Endothelial cell of umbilical vein (primary cell): ENCODE data around the gene ZNF580. TPM values are rescaled to one million over a fixed set of nuclear protein-coding genes. Genes with fewer than 3 reads are reported as not detected.

Source experiments
- BruUV-seq: library from RNA; stranded (reverse); fragments of 400-500 nt; replicated peaks from 2 replicates; lab custom pipeline; 2021; lab: Mats Ljungman, UMichigan
- CTCF ChIA-PET: fragments of 300-600, 350-600 bp; sonication (Branson Sonifier 250); formaldehyde crosslinking; loops from one replicate; lab custom pipeline; 2021; ENCODE audit warnings: antibody characterized with exemption, inconsistent platforms; lab: Charles Lee
- POLR2A ChIA-PET: fragments of 300-600, 350-600 bp; sonication (Branson Sonifier 250); formaldehyde crosslinking; loops from one replicate; lab custom pipeline; 2021; ENCODE audit warnings: antibody characterized with exemption, inconsistent platforms; lab: Charles Lee
- DNase-seq: peaks from one replicate; pipeline ENCODE4 v3.0.0-alpha.2; 2011; ENCODE audit warnings: low read depth, low spot score
- FAIRE-seq: peaks from 2 replicates; lab custom pipeline; 2011; peaks lifted over from hg19 to GRCh38; lab: Jason Lieb, UNC
- H2AFZ ChIP-seq: 2 replicates; pipeline ENCODE4 v1.6.0; 2012; ENCODE audit warnings: low read depth, low read length, control low read depth, inconsistent platforms
- H3K27ac ChIP-seq: 2 replicates; pipeline ENCODE4 v1.5.1; 2011; ENCODE audit warnings: low read depth, mild to moderate bottlenecking, control low read depth, low read length, moderate library complexity; ENCODE audit not compliant: insufficient read depth
- H3K27me3 ChIP-seq, 2 experiments: 2 replicates each; pipeline versions ENCODE4 v1.6.0 to v1.6.1; 2011; ENCODE audit warnings: low read length in 2 of 2, mixed read lengths in 1 of 2; ENCODE audit not compliant: control insufficient read depth in 2 of 2, insufficient read depth in 2 of 2
- H3K36me3 ChIP-seq, 2 experiments: 2 replicates in 1 of 2; 3 replicates in 1 of 2; pipeline ENCODE4 v1.5.1; 2011; ENCODE audit warnings: low read length in 2 of 2, mild to moderate bottlenecking in 1 of 2, moderate library complexity in 1 of 2; ENCODE audit not compliant: control insufficient read depth in 2 of 2, insufficient read depth in 2 of 2; ENCODE audit errors: extremely low read depth in 1 of 2
- H3K4me1 ChIP-seq: 3 replicates; pipeline ENCODE4 v1.5.1; 2011; ENCODE audit warnings: mild to moderate bottlenecking, low read length; ENCODE audit not compliant: control insufficient read depth, insufficient read depth; ENCODE audit errors: extremely low read depth
- H3K4me2 ChIP-seq: 2 replicates; pipeline ENCODE4 v1.6.1; 2011; ENCODE audit warnings: low read length, control low read depth, mixed read lengths; ENCODE audit not compliant: insufficient read depth
- H3K4me3 ChIP-seq, 3 experiments: fragments of 200-600 bp in 1 of 3; sonication (generic), shearing (Covaris generic) in 1 of 3; replicated peaks in 1 of 3; 2 replicates each; pipeline ENCODE4 v1.5.1; 2011 to 2016; ENCODE audit warnings: control low read depth in 3 of 3, low read length in 3 of 3, mild to moderate bottlenecking in 2 of 3, inconsistent platforms in 1 of 3, low read depth in 1 of 3, moderate library complexity in 1 of 3; ENCODE audit not compliant: insufficient read depth in 1 of 3
- H3K79me2 ChIP-seq: 2 replicates; pipeline ENCODE4 v1.6.0; 2012; ENCODE audit warnings: low read length, inconsistent platforms; ENCODE audit not compliant: control insufficient read depth, insufficient read depth
- H3K9ac ChIP-seq: replicated peaks from 2 replicates; pipeline ENCODE3; 2011; ENCODE audit warnings: low read length, control low read depth; ENCODE audit not compliant: insufficient read depth; ENCODE audit errors: extremely low read depth
- H3K9me1 ChIP-seq: replicated peaks from 3 replicates; pipeline ENCODE4 v1.6.0; 2011; ENCODE audit warnings: mild to moderate bottlenecking, low read length; ENCODE audit not compliant: control insufficient read depth, insufficient read depth; ENCODE audit errors: extremely low read depth
- H3K9me3 ChIP-seq: replicated peaks from 2 replicates; pipeline ENCODE4 v1.5.1; 2012; ENCODE audit warnings: low read length, inconsistent platforms; ENCODE audit not compliant: control insufficient read depth, insufficient read depth
- H4K20me1 ChIP-seq: replicated peaks from 2 replicates; pipeline ENCODE3; 2011; ENCODE audit warnings: mild to moderate bottlenecking, low read length; ENCODE audit not compliant: control insufficient read depth, insufficient read depth; ENCODE audit errors: extremely low read depth
- EZH2 ChIP-seq: IDR thresholded peaks from 2 replicates; pipeline ENCODE4 v1.6.1; 2012; ENCODE audit warnings: borderline replicate concordance, low read depth, mild to moderate bottlenecking, moderate library complexity, low read length, inconsistent platforms; ENCODE audit not compliant: severe bottlenecking
- FOS ChIP-seq: IDR thresholded peaks from 2 replicates; pipeline ENCODE4 v1.6.1; 2011; ENCODE audit warnings: mild to moderate bottlenecking, low read length, moderate library complexity, borderline replicate concordance; ENCODE audit not compliant: insufficient read depth
- GATA2 ChIP-seq: IDR thresholded peaks from 2 replicates; pipeline ENCODE4 v1.7.0; 2011; ENCODE audit warnings: low read depth, mild to moderate bottlenecking, moderate library complexity, mixed read lengths, low read length; ENCODE audit not compliant: insufficient read length, insufficient read depth
- JUN ChIP-seq: IDR thresholded peaks from 2 replicates; pipeline ENCODE4 v1.6.1; 2011; ENCODE audit warnings: borderline replicate concordance, low read depth; ENCODE audit not compliant: insufficient read length, insufficient read depth
- MAX ChIP-seq: IDR thresholded peaks from 2 replicates; pipeline ENCODE4 v1.6.1; 2011; ENCODE audit not compliant: insufficient read depth, insufficient read length
- MYC ChIP-seq: IDR thresholded peaks from one replicate; pipeline ENCODE4 v1.6.1; 2011; ENCODE audit warnings: mild to moderate bottlenecking, low read depth, low read length
- POLR2A ChIP-seq: IDR thresholded peaks from 2 replicates; pipeline ENCODE4 v1.6.1; 2012; ENCODE audit warnings: low read depth, mild to moderate bottlenecking, control low read depth, low read length
- POLR2AphosphoS5 ChIP-seq: IDR thresholded peaks from 2 replicates; pipeline ENCODE4 v1.6.1; 2012; ENCODE audit warnings: low read depth, mild to moderate bottlenecking, control low read depth, low read length, moderate library complexity; ENCODE audit not compliant: insufficient read depth
- dilution Hi-C: fragments of 300-500 bp; cut with MboI; formaldehyde crosslinking; loops from one replicate; pipeline ENCODE4 v1.15.0; 2019; ENCODE audit warnings: low sequenced_read_pairs; ENCODE audit not compliant: extremely low pct_ligation_motif_present
- intact Hi-C: fragments of 100-400 bp; cut with micrococcal nuclease; formaldehyde crosslinking; loops from one replicate; pipeline ENCODE4 v1.10.0; 2022
- polyA plus RNA-seq, 4 experiments: library from polyadenylated mRNA; depleted of rRNA in 3 of 4; stranded (reverse) in 3 of 4; unstranded in 1 of 4; fragments of >200 nt; gene quantifications; 2 replicates each; pipeline versions ENCODE4 v1.2.1 to v1.2.3, GENCODE V29; 2011 to 2012; ENCODE audit warnings: missing spikeins in 1 of 4
- total RNA-seq: library from RNA; stranded (reverse); gene quantifications from 2 replicates; pipeline ENCODE4 v1.2.3, GENCODE V29; 2021
- TF ChIP-seq, protein P1 (sequence below), 2 donors: IDR thresholded peaks; 1 replicate in 1 of 2; 2 replicates in 1 of 2; pipeline ENCODE4 v1.5.1; 2011; ENCODE audit warnings: low read length in 2 of 2, mild to moderate bottlenecking in 2 of 2, moderate library complexity in 2 of 2, control low read depth in 1 of 2, inconsistent platforms in 1 of 2, low read depth in 1 of 2; ENCODE audit not compliant: insufficient read depth in 1 of 2; ENCODE audit errors: extremely low read depth in 1 of 2

Gene ZNF580
- total and polyA plus RNA-seq, 2 donors (not counting 3 experiments of a cell fraction or from before 2014, with no cell fraction given) = 13.7 to 41.1 TPM

GRCh38 chr19:55649268-55650125, 8.7 kb downstream of the ZNF580 start:
- Histone ChIP-seq H3K9ac (no peak overlapping the region), H3K4me2 (no peak overlapping the region), H3K9me3 (no peaks in the 10 kb centered on the region), H2AFZ (no peak overlapping the region), H3K27ac (no peak overlapping the region), H3K36me3 (peaks cover 3 to 12% of the 10 kb centered on the region in 2 experiments), H3K4me3 (no peak overlapping the region), H3K4me1 (peaks cover 14% of the 10 kb centered on the region), H4K20me1 (no peaks in the 10 kb centered on the region), H3K27me3 (no peaks in the 10 kb centered on the region), H3K79me2 (peaks cover 11% of the 10 kb centered on the region), H3K9me1 (no peaks in the 10 kb centered on the region)
- TF ChIP-seq MYC = no peak
- no peak for TF ChIP-seq MAX
- no peak for TF ChIP-seq POLR2AphosphoS5
- no peak for TF ChIP-seq FOS
- TF ChIP-seq JUN = no peak
- TF ChIP-seq, protein P1, sequence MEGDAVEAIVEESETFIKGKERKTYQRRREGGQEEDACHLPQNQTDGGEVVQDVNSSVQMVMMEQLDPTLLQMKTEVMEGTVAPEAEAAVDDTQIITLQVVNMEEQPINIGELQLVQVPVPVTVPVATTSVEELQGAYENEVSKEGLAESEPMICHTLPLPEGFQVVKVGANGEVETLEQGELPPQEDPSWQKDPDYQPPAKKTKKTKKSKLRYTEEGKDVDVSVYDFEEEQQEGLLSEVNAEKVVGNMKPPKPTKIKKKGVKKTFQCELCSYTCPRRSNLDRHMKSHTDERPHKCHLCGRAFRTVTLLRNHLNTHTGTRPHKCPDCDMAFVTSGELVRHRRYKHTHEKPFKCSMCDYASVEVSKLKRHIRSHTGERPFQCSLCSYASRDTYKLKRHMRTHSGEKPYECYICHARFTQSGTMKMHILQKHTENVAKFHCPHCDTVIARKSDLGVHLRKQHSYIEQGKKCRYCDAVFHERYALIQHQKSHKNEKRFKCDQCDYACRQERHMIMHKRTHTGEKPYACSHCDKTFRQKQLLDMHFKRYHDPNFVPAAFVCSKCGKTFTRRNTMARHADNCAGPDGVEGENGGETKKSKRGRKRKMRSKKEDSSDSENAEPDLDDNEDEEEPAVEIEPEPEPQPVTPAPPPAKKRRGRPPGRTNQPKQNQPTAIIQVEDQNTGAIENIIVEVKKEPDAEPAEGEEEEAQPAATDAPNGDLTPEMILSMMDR (IDR thresholded peaks at IDR 0.05; ENCODE audit: extremely low read depth in 1 of 2, insufficient read depth in 1 of 2, low read depth in 1 of 2, low read length in 2 of 2) = no peak
- TF ChIP-seq POLR2A = no peak
- no peak for TF ChIP-seq GATA2
- TF ChIP-seq EZH2 = no peak
- no peak for FAIRE-seq
- ChIA-PET CTCF (interaction anchor here (0.7 kb wide), 1 partner anchor 17 kb away, joined by 4 read pairs; no protein-coding TSS in a partner anchor), POLR2A (interaction anchor here (0.5 kb wide), 1 partner anchor 41 kb away, joined by 4 read pairs; no protein-coding TSS in a partner anchor)
- dilution Hi-C loops (no loop called here), intact Hi-C loops (loop anchor here (10.0 kb wide), 3 partner anchors 315 to 1185 kb away; partner anchors contain the start of genes KMT5C, LENG9 and ZNF787)
- DNase-seq = no peak
- no TSS peak for BruUV-seq
